NCI-H345 treated with DMSO at 0.1 percent for 48 hours (cell line): ENCODE results near the gene KCNMB2.

Experiments used
- DNase-seq: peaks from one replicate; lab custom pipeline; 2025; ENCODE audit not compliant: unreplicated experiment; lab: John Stamatoyannopoulos, UW

KCNMB2 gene

GRCh38 chr3:178802993-178803693 lies 266.9 kb downstream of the KCNMB2 start:
- peak; percentile 42 for DNase-seq

GRCh38 chr3:178804606-178805005 lies 268.4 kb downstream of the KCNMB2 start:
- DNase-seq: no peak

GRCh38 chr3:178805741-178806140 lies 269.5 kb downstream of the KCNMB2 start:
- no peak for DNase-seq

GRCh38 chr3:178806651-178807050 lies 270.4 kb downstream of the KCNMB2 start:
- no peak for DNase-seq

GRCh38 chr3:178807694-178808093 lies 271.5 kb downstream of the KCNMB2 start:
- no peak for DNase-seq

GRCh38 chr3:178808748-178809147 lies 272.5 kb downstream of the KCNMB2 start:
- DNase-seq: no peak

GRCh38 chr3:178810181-178810580 lies 273.9 kb downstream of the KCNMB2 start:
- DNase-seq: no peak

GRCh38 chr3:178822722-178823121 lies 286.5 kb downstream of the KCNMB2 start:
- no peak for DNase-seq

- no peak for DNase-seq
These were observed 286.9 kb downstream of the KCNMB2 start for GRCh38 chr3:178823150-178823549.

GRCh38 chr3:178823591-178824246 lies 287.5 kb downstream of the KCNMB2 start:
- DNase-seq: peak; percentile 10

- no peak for DNase-seq
These were observed 290.3 kb downstream of the KCNMB2 start for GRCh38 chr3:178826435-178827123.

- no peak for DNase-seq
These were observed 291.1 kb downstream of the KCNMB2 start for GRCh38 chr3:178827285-178827856.

GRCh38 chr3:178833695-178834094 lies 297.5 kb downstream of the KCNMB2 start:
- no peak for DNase-seq

- no peak for DNase-seq
These were observed 298.8 kb downstream of the KCNMB2 start for GRCh38 chr3:178835033-178835432.

GRCh38 chr3:178837512-178837911 lies 301.3 kb downstream of the KCNMB2 start:
- no peak for DNase-seq

GRCh38 chr3:178840586-178840985 lies 304.4 kb downstream of the KCNMB2 start:
- no peak for DNase-seq

- DNase-seq: no peak
These were observed 304.8 kb downstream of the KCNMB2 start for GRCh38 chr3:178841011-178841410.

- no peak for DNase-seq
These were observed 308.7 kb downstream of the KCNMB2 start for GRCh38 chr3:178844916-178845315.

- DNase-seq: no peak
These were observed 309.3 kb downstream of the KCNMB2 start for GRCh38 chr3:178845420-178846118.

- DNase-seq: no peak
These were observed 311.0 kb downstream of the KCNMB2 start for GRCh38 chr3:178847190-178847589.
